Neural progenitor cell (in vitro differentiated cells): ENCODE results near the gene PRPF8. TPM values are rescaled to one million over a fixed set of nuclear protein-coding genes. Genes with fewer than 3 reads are reported as not detected.
A peak's percentile ranks its signal among the peaks of the same experiment; 100 is the strongest.

ENCODE experiments used
- DNase-seq: peaks from one replicate; pipeline ENCODE4 v3.0.0-alpha.2; 2016; ENCODE audit warnings: low spot score
- H2AFZ ChIP-seq: fragments of 200-600 bp; sonication (generic); replicated peaks from 2 replicates; pipeline ENCODE4 v1.6.1; 2016; ENCODE audit warnings: antibody characterized with exemption
- H3F3A ChIP-seq: fragments of 200-600 bp; sonication (generic); 2 replicates; pipeline ENCODE4 v1.6.1; 2016; ENCODE audit warnings: antibody characterized with exemption, low read depth
- H3K27ac ChIP-seq: fragments of 200-600 bp; sonication (generic); 2 replicates; pipeline ENCODE4 v1.5.1; 2016; ENCODE audit warnings: mild to moderate bottlenecking
- H3K27me3 ChIP-seq: fragments of 200-600 bp; sonication (generic); 2 replicates; pipeline ENCODE4 v1.6.1; 2016; ENCODE audit warnings: mild to moderate bottlenecking, moderate library complexity
- H3K36me3 ChIP-seq: fragments of 200-600 bp; sonication (generic); 2 replicates; pipeline ENCODE4 v1.5.1; 2016
- H3K4me1 ChIP-seq: fragments of 200-600 bp; sonication (generic); 2 replicates; pipeline ENCODE4 v1.6.1; 2016; ENCODE audit warnings: mixed run types
- H3K4me2 ChIP-seq: fragments of 200-600 bp; sonication (generic); 2 replicates; pipeline ENCODE4 v1.6.1; 2016
- H3K4me3 ChIP-seq: fragments of 200-600 bp; sonication (generic); 2 replicates; pipeline ENCODE4 v1.5.1; 2016
- H3K79me2 ChIP-seq: fragments of 200-600 bp; sonication (generic); 2 replicates; pipeline ENCODE4 v1.6.1; 2016; ENCODE audit warnings: low read depth
- H3K9ac ChIP-seq: fragments of 200-600 bp; sonication (generic); 2 replicates; pipeline ENCODE4 v1.6.1; 2016
- H3K9me3 ChIP-seq: fragments of 200-600 bp; sonication (generic); 2 replicates; pipeline ENCODE4 v1.5.1; 2016; ENCODE audit warnings: low read depth
- H4K20me1 ChIP-seq: fragments of 200-600 bp; sonication (generic); 2 replicates; pipeline ENCODE4 v1.6.1; 2016; ENCODE audit warnings: low read depth
- H3K27ac Mint-ChIP-seq: 3 replicates; pipeline ENCODE4 v1.8.0; 2021; ENCODE audit warnings: mixed read lengths
- H3K27me3 Mint-ChIP-seq: 2 replicates; pipeline ENCODE4 v1.8.0; 2022; ENCODE audit warnings: low read depth, mild to moderate bottlenecking, inconsistent platforms, moderate library complexity, mixed read lengths; ENCODE audit not compliant: insufficient read depth
- H3K36me3 Mint-ChIP-seq: 3 replicates; pipeline ENCODE4 v1.8.0; 2021; ENCODE audit warnings: mixed read lengths
- H3K4me1 Mint-ChIP-seq: 3 replicates; pipeline ENCODE4 v1.8.0; 2021; ENCODE audit warnings: mixed read lengths
- H3K4me3 Mint-ChIP-seq: 3 replicates; pipeline ENCODE4 v1.8.0; 2021; ENCODE audit warnings: mild to moderate bottlenecking, moderate library complexity, mixed read lengths
- H3K9me3 Mint-ChIP-seq: 3 replicates; pipeline ENCODE4 v1.8.0; 2020; ENCODE audit warnings: mixed read lengths
- EZH2 ChIP-seq: fragments of 200-600 bp; sonication (generic); IDR thresholded peaks from 2 replicates; pipeline ENCODE4 v1.6.1; 2017; ENCODE audit warnings: antibody characterized with exemption, mild to moderate bottlenecking, moderate library complexity
- EZH2phosphoT487 ChIP-seq: fragments of 200-600 bp; sonication (generic); IDR thresholded peaks from 2 replicates; pipeline ENCODE4 v1.6.1; 2017; ENCODE audit warnings: antibody characterized with exemption
- total RNA-seq: library from RNA; depleted of rRNA; stranded (reverse); fragments of >200 nt; gene quantifications from 2 replicates; pipeline ENCODE4 v1.2.3, GENCODE V29; 2015; ENCODE audit warnings: low replicate concordance
- TF ChIP-seq, protein P1 (sequence below): fragments of 200-600 bp; sonication (generic); IDR thresholded peaks from 2 replicates; pipeline ENCODE4 v1.5.1; 2017; ENCODE audit warnings: antibody characterized with exemption, mild to moderate bottlenecking

The PRPF8 gene
- total RNA-seq, 1 donor from 2014 or later: 119 TPM

- peaks cover 5% of the 10 kb centered on the region for H3K27me3 Mint-ChIP-seq
- H3K9ac ChIP-seq: no peak overlapping the region
- peaks cover 10% of the 10 kb centered on the region for H3K4me1 Mint-ChIP-seq
- no peaks in the 10 kb centered on the region for H3K79me2 ChIP-seq
- H3K4me3 Mint-ChIP-seq: no peak overlapping the region
- peaks cover 12% of the 10 kb centered on the region for H3F3A ChIP-seq
- H3K27ac Mint-ChIP-seq: no peak overlapping the region
- H3K36me3 Mint-ChIP-seq: no peaks in the 10 kb centered on the region
- no peaks in the 10 kb centered on the region for H3K9me3 ChIP-seq
- no peaks in the 10 kb centered on the region for H3K4me1 ChIP-seq
- no peak overlapping the region for H3K27ac ChIP-seq
- TF ChIP-seq EZH2phosphoT487 (no peak), EZH2 (no peak)
- TF ChIP-seq, protein P1, sequence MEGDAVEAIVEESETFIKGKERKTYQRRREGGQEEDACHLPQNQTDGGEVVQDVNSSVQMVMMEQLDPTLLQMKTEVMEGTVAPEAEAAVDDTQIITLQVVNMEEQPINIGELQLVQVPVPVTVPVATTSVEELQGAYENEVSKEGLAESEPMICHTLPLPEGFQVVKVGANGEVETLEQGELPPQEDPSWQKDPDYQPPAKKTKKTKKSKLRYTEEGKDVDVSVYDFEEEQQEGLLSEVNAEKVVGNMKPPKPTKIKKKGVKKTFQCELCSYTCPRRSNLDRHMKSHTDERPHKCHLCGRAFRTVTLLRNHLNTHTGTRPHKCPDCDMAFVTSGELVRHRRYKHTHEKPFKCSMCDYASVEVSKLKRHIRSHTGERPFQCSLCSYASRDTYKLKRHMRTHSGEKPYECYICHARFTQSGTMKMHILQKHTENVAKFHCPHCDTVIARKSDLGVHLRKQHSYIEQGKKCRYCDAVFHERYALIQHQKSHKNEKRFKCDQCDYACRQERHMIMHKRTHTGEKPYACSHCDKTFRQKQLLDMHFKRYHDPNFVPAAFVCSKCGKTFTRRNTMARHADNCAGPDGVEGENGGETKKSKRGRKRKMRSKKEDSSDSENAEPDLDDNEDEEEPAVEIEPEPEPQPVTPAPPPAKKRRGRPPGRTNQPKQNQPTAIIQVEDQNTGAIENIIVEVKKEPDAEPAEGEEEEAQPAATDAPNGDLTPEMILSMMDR: no peak
- H3K4me2 ChIP-seq: no peak overlapping the region
- no peak for DNase-seq
- no peak overlapping the region for H2AFZ ChIP-seq
- H3K4me3 ChIP-seq: no peak overlapping the region
- H3K36me3 ChIP-seq: no peaks in the 10 kb centered on the region
- H3K9me3 Mint-ChIP-seq: no peaks in the 10 kb centered on the region
- H4K20me1 ChIP-seq: no peaks in the 10 kb centered on the region
- H3K27me3 ChIP-seq: no peaks in the 10 kb centered on the region
Measured at GRCh38 chr17:1726626-1727257, 42.1 kb upstream of the PRPF8 start.

- peaks cover 10% of the 10 kb centered on the region for H3K4me1 Mint-ChIP-seq
- Histone ChIP-seq H3K27me3 (no peaks in the 10 kb centered on the region), H3K4me2 (no peak overlapping the region), H2AFZ (no peak overlapping the region), H3F3A (peaks cover 18% of the 10 kb centered on the region), H3K4me1 (no peaks in the 10 kb centered on the region), H3K4me3 (no peak overlapping the region), H3K9me3 (no peaks in the 10 kb centered on the region), H3K36me3 (no peaks in the 10 kb centered on the region), H3K79me2 (no peaks in the 10 kb centered on the region), H4K20me1 (no peaks in the 10 kb centered on the region), H3K9ac (no peak overlapping the region), H3K27ac (no peak overlapping the region)
- H3K27me3 Mint-ChIP-seq: peaks cover 5% of the 10 kb centered on the region
- no peaks in the 10 kb centered on the region for H3K36me3 Mint-ChIP-seq
- H3K4me3 Mint-ChIP-seq: peak overlapping the region; percentile 77
- H3K9me3 Mint-ChIP-seq: no peaks in the 10 kb centered on the region
- no peak for DNase-seq
- H3K27ac Mint-ChIP-seq: no peak overlapping the region
- TF ChIP-seq, protein P1: no peak
- TF ChIP-seq EZH2phosphoT487 (no peak), EZH2 (no peak)
Measured at GRCh38 chr17:1725642-1726511, 41.2 kb upstream of the PRPF8 start.

- peak; percentile 64 for DNase-seq
- peak overlapping the region; percentile 77 for H3K4me3 Mint-ChIP-seq
- no peaks in the 10 kb centered on the region for H3K36me3 ChIP-seq
- no peaks in the 10 kb centered on the region for H4K20me1 ChIP-seq
- no peaks in the 10 kb centered on the region for H3K79me2 ChIP-seq
- H3K4me1 Mint-ChIP-seq: peaks cover 16% of the 10 kb centered on the region
- peaks cover 20% of the 10 kb centered on the region for H3F3A ChIP-seq
- peak overlapping the region; percentile 9 for H3K9ac ChIP-seq
- peak overlapping the region; percentile 57 for H3K4me3 ChIP-seq
- peak overlapping the region; percentile 87 for H3K4me2 ChIP-seq
- no peaks in the 10 kb centered on the region for H3K4me1 ChIP-seq
- TF ChIP-seq EZH2phosphoT487 (no peak), EZH2 (no peak)
- TF ChIP-seq, protein P1: no peak
- peaks cover 5% of the 10 kb centered on the region for H3K27me3 Mint-ChIP-seq
- H3K27me3 ChIP-seq: no peaks in the 10 kb centered on the region
- H3K27ac Mint-ChIP-seq: no peak overlapping the region
- no peaks in the 10 kb centered on the region for H3K9me3 ChIP-seq
- no peak overlapping the region for H3K27ac ChIP-seq
- H3K9me3 Mint-ChIP-seq: no peaks in the 10 kb centered on the region
- H2AFZ ChIP-seq: peak overlapping the region; percentile 79
- H3K36me3 Mint-ChIP-seq: no peaks in the 10 kb centered on the region
Measured at GRCh38 chr17:1724869-1725641, 40.4 kb upstream of the PRPF8 start.
